IMR-90 (cell line): ENCODE results near the gene SLC4A11. TPM values are rescaled to one million over a fixed set of nuclear protein-coding genes. Genes with fewer than 3 reads are reported as not detected.

Source experiments
- ATAC-seq: fragments of 200-7000 bp; cut with Tn5 transposase; 2 replicates; pipeline ENCODE4 v1.9.1; 2020; ENCODE audit warnings: low read depth, mild to moderate bottlenecking, moderate library complexity
- BruUV-seq: library from RNA; stranded (reverse); fragments of 400-500 nt; replicated peaks from 2 replicates; lab custom pipeline; 2021; lab: Mats Ljungman, UMichigan
- CTCF ChIA-PET: fragments of 300-600 bp; formaldehyde crosslinking; extraction: SDS; loops from one replicate; lab custom pipeline; 2021; ENCODE audit warnings: antibody characterized with exemption; lab: Yijun Ruan, JAX
- POLR2A ChIA-PET: fragments of 300-600 bp; sonication (Branson Sonifier 250); formaldehyde crosslinking; loops from one replicate; lab custom pipeline; 2022; ENCODE audit warnings: antibody characterized with exemption; ENCODE audit not compliant: unreplicated experiment; lab: Charles Lee
- DNase-seq: peaks from one replicate; pipeline ENCODE4 v3.0.0; 2013
- H2AFZ ChIP-seq: replicated peaks from 2 replicates; pipeline ENCODE3; 2013; ENCODE audit warnings: low read length, mild to moderate bottlenecking; ENCODE audit not compliant: poor library complexity
- H2AK5ac ChIP-seq: 2 replicates; pipeline ENCODE4 v1.6.1; 2013; ENCODE audit warnings: low read depth, low read length, inconsistent platforms
- H2AK9ac ChIP-seq: replicated peaks from 2 replicates; pipeline ENCODE3; 2013; ENCODE audit warnings: mild to moderate bottlenecking, low read depth, low read length, moderate library complexity; ENCODE audit not compliant: poor library complexity
- H2BK120ac ChIP-seq: 2 replicates; pipeline ENCODE4 v1.6.1; 2013; ENCODE audit warnings: low read depth, low read length, inconsistent platforms
- H2BK15ac ChIP-seq: 3 replicates; pipeline ENCODE4 v1.6.1; 2013; ENCODE audit warnings: low read depth, low read length, inconsistent platforms
- H2BK20ac ChIP-seq: 2 replicates; pipeline ENCODE4 v1.6.1; 2013; ENCODE audit warnings: low read depth, mild to moderate bottlenecking, inconsistent platforms, low read length, moderate library complexity
- H2BK5ac ChIP-seq: 2 replicates; pipeline ENCODE4 v1.6.1; 2013; ENCODE audit warnings: mild to moderate bottlenecking, low read depth, low read length, inconsistent platforms; ENCODE audit not compliant: poor library complexity, severe bottlenecking
- H3K14ac ChIP-seq: replicated peaks from 2 replicates; pipeline ENCODE4 v1.6.1; 2013; ENCODE audit warnings: low read depth, low read length, inconsistent platforms
- H3K18ac ChIP-seq: 2 replicates; pipeline ENCODE4 v1.6.1; 2013; ENCODE audit warnings: low read depth, low read length, control low read depth
- H3K23ac ChIP-seq: 2 replicates; pipeline ENCODE4 v1.6.1; 2013; ENCODE audit warnings: low read depth, low read length, inconsistent platforms
- H3K27ac ChIP-seq: 2 replicates; pipeline ENCODE4 v1.5.1; 2013; ENCODE audit warnings: mild to moderate bottlenecking, control low read depth, low read length; ENCODE audit not compliant: insufficient read depth
- H3K27me3 ChIP-seq: 2 replicates; pipeline ENCODE4 v1.6.1; 2013; ENCODE audit warnings: low read length; ENCODE audit not compliant: control insufficient read depth, insufficient read depth
- H3K36me3 ChIP-seq: 2 replicates; pipeline ENCODE4 v1.6.1; 2013; ENCODE audit warnings: low read length, mixed read lengths; ENCODE audit not compliant: control insufficient read depth, insufficient read depth
- H3K4ac ChIP-seq: 2 replicates; pipeline ENCODE4 v1.6.1; 2013; ENCODE audit warnings: low read depth, low read length, inconsistent platforms
- H3K4me1 ChIP-seq: 2 replicates; pipeline ENCODE4 v1.6.1; 2013; ENCODE audit warnings: low read length, mixed read lengths; ENCODE audit not compliant: control insufficient read depth, insufficient read depth
- H3K4me2 ChIP-seq: 2 replicates; pipeline ENCODE4 v1.6.1; 2013; ENCODE audit warnings: low read depth, mild to moderate bottlenecking, control low read depth, low read length, moderate library complexity
- H3K4me3 ChIP-seq: 2 replicates; pipeline ENCODE4 v1.5.1; 2013; ENCODE audit warnings: low read depth, mild to moderate bottlenecking, control low read depth, low read length, moderate library complexity; ENCODE audit not compliant: insufficient read depth
- H3K56ac ChIP-seq: 2 replicates; pipeline ENCODE4 v1.6.1; 2013; ENCODE audit warnings: low read length, inconsistent platforms; ENCODE audit not compliant: insufficient read depth; ENCODE audit errors: extremely low read depth
- H3K79me1 ChIP-seq, 2 experiments: 2 replicates each; pipeline ENCODE4 v1.6.1; 2013; ENCODE audit warnings: low read length in 2 of 2, inconsistent platforms in 1 of 2, low read depth in 1 of 2
- H3K9ac ChIP-seq: 2 replicates; pipeline ENCODE4 v1.6.1; 2013; ENCODE audit warnings: low read depth, low read length, control low read depth
- H3K9me1 ChIP-seq: 2 replicates; pipeline ENCODE4 v1.6.1; 2013; ENCODE audit warnings: low read length, inconsistent platforms; ENCODE audit not compliant: insufficient read depth
- H3K9me3 ChIP-seq: 2 replicates; pipeline ENCODE4 v1.6.1; 2013; ENCODE audit warnings: low read length; ENCODE audit not compliant: control insufficient read depth, insufficient read depth
- H4K20me1 ChIP-seq: 2 replicates; pipeline ENCODE4 v1.6.1; 2013; ENCODE audit warnings: low read length, inconsistent platforms; ENCODE audit not compliant: insufficient read depth
- H4K5ac ChIP-seq: 2 replicates; pipeline ENCODE4 v1.6.1; 2013; ENCODE audit warnings: mild to moderate bottlenecking, low read depth, low read length, control low read depth
- H4K8ac ChIP-seq, 2 experiments: 2 replicates each; pipeline ENCODE4 v1.6.1; 2013; ENCODE audit warnings: low read depth in 2 of 2, low read length in 2 of 2, control low read depth in 1 of 2, inconsistent platforms in 1 of 2
- H4K91ac ChIP-seq: 2 replicates; pipeline ENCODE4 v1.6.1; 2013; ENCODE audit warnings: low read depth, low read length, inconsistent platforms; ENCODE audit not compliant: insufficient read depth
- CHD1 ChIP-seq: IDR thresholded peaks from 2 replicates; pipeline ENCODE4 v1.6.1; 2012; ENCODE audit warnings: low read depth, low read length, improper control_type of control experiment
- RCOR1 ChIP-seq: IDR thresholded peaks from 2 replicates; pipeline ENCODE4 v1.6.1; 2012; ENCODE audit warnings: mild to moderate bottlenecking, low read length, improper control_type of control experiment; ENCODE audit not compliant: insufficient replicate concordance
- RFX5 ChIP-seq: IDR thresholded peaks from 2 replicates; pipeline ENCODE4 v1.8.0; 2012; ENCODE audit warnings: low read depth, mild to moderate bottlenecking, low read length, moderate library complexity
- SMC3 ChIP-seq: fragments of 150-350 bp; IDR thresholded peaks from 2 replicates; pipeline ENCODE4 v1.6.1; 2016; ENCODE audit warnings: low read depth, mild to moderate bottlenecking, antibody characterized with exemption, low read length, moderate library complexity
- WGBS, 2 experiments: methylation state at CpG; one replicate each; pipeline versions ENCODE4 v1.1.5 to v1.1.7; 2013; ENCODE audit warnings: missing lambda C conversion rate in 2 of 2; ENCODE audit not compliant: insufficient read length in 1 of 2; ENCODE audit errors: extremely low coverage in 2 of 2; 5-methylcytosine and 5-hydroxymethylcytosine counted together
- dilution Hi-C: fragments of 300-500 bp; cut with HindIII; formaldehyde crosslinking; loops from one replicate; pipeline ENCODE4 v1.14.3; 2018; ENCODE audit warnings: low sequenced_read_pairs; ENCODE audit not compliant: unreplicated experiment
- in situ Hi-C: fragments of 300-500 bp; cut with MboI; formaldehyde crosslinking; loops from 3 replicates; pipeline ENCODE4 v1.14.3; 2019; ENCODE audit warnings: low sequenced_read_pairs, inconsistent platforms, mixed read lengths
- intact Hi-C: fragments of 100-400 bp; cut with micrococcal nuclease; formaldehyde crosslinking; loops from 2 replicates; pipeline ENCODE4 v1.10.0; 2022
- polyA plus RNA-seq, 3 experiments: library from polyadenylated mRNA; depleted of rRNA; stranded (reverse); fragments of >200 nt; gene quantifications; 2 replicates each; pipeline ENCODE4 v1.2.3, GENCODE V29; 2012; ENCODE audit warnings: low replicate concordance in 1 of 3
- total RNA-seq: library from RNA; depleted of rRNA; stranded (reverse); fragments of >200 nt; gene quantifications from 2 replicates; pipeline ENCODE4 v1.2.3, GENCODE V29; 2012

The SLC4A11 gene
- total and polyA plus RNA-seq, 2 of the 4 experiments (the other 2 are of a cell fraction), result 0.36 to 0.79 TPM

GRCh38 chr20:3245711-3246110, 6.7 kb upstream of the SLC4A11 start:
- Histone ChIP-seq H2BK5ac (no peak overlapping the region), H3K9ac (no peak overlapping the region), H4K20me1 (no peaks in the 10 kb centered on the region), H3K14ac (no peak overlapping the region), H2BK15ac (no peak overlapping the region), H3K56ac (no peak overlapping the region), H3K9me1 (no peaks in the 10 kb centered on the region), H3K4me1 (no peaks in the 10 kb centered on the region), H2AK9ac (no peak overlapping the region), H4K8ac (no peak overlapping the region), H2BK20ac (no peak overlapping the region), H3K27me3 (peaks cover 6% of the 10 kb centered on the region; the same call in 1 of the 2 replicates), H2AFZ (no peak overlapping the region), H4K91ac (no peak overlapping the region), H2BK120ac (no peak overlapping the region), H3K9me3 (no peaks in the 10 kb centered on the region), H3K18ac (no peak overlapping the region), H3K36me3 (peaks cover under 1% of the 10 kb centered on the region; the same call in 1 of the 2 replicates), H2AK5ac (no peak overlapping the region), H3K4me3 (no peak overlapping the region), H3K27ac (no peak overlapping the region), H3K4ac (no peak overlapping the region), H3K79me1 (no peaks in the 10 kb centered on the region), H3K23ac (no peak overlapping the region), H3K4me2 (no peak overlapping the region), H4K5ac (no peak overlapping the region)
- BruUV-seq, result no TSS peak
- in situ Hi-C loops (no loop called here), dilution Hi-C loops (no loop called here), intact Hi-C loops (no loop called here)
- POLR2A ChIA-PET, result no interaction called here
- 50% methylated on average over 1 of the region's 4 CpGs; no CpG with 5 or more reads in 1 of the 2 experiments for WGBS, 2 experiments
- DNase-seq (no peak), ATAC-seq (no peak)
- CTCF ChIA-PET, result interaction anchor here (0.7 kb wide), 1 partner anchor 1026 kb away, joined by 3 read pairs; no protein-coding TSS in a partner anchor
- no peak for TF ChIP-seq CHD1
- TF ChIP-seq SMC3, result no peak
- no peak for TF ChIP-seq RFX5
- TF ChIP-seq RCOR1, result no peak
